NCI-H2029 (cell line): Measurements from ENCODE around the gene EPHB1.

Experiments
- DNase-seq: peaks from one replicate; lab custom pipeline; 2025; lab: John Stamatoyannopoulos, UW

The EPHB1 gene

GRCh38 chr3:134911586-134912548 lies 116.8 kb downstream of the EPHB1 start:
- DNase-seq, result no peak

- DNase-seq, result no peak
Measured at GRCh38 chr3:134916276-134916961, 121.4 kb downstream of the EPHB1 start.

GRCh38 chr3:134917631-134918030 lies 122.6 kb downstream of the EPHB1 start:
- DNase-seq, result no peak

- DNase-seq, result no peak
Measured at GRCh38 chr3:134918441-134918840, 123.4 kb downstream of the EPHB1 start.

- no peak for DNase-seq
Measured at GRCh38 chr3:134922101-134922500, 127.0 kb downstream of the EPHB1 start.

GRCh38 chr3:134922866-134923265 lies 127.8 kb downstream of the EPHB1 start:
- no peak for DNase-seq

- DNase-seq, result no peak
Measured at GRCh38 chr3:134923286-134923685, 128.2 kb downstream of the EPHB1 start.

GRCh38 chr3:134927599-134927998 lies 132.5 kb downstream of the EPHB1 start:
- no peak for DNase-seq

- no peak for DNase-seq
Measured at GRCh38 chr3:134928392-134928791, 133.3 kb downstream of the EPHB1 start.

- no peak for DNase-seq
Measured at GRCh38 chr3:134928819-134929218, 133.8 kb downstream of the EPHB1 start.

GRCh38 chr3:134929976-134930375 lies 134.9 kb downstream of the EPHB1 start:
- DNase-seq, result no peak

GRCh38 chr3:134931045-134931785 lies 136.2 kb downstream of the EPHB1 start:
- no peak for DNase-seq

- no peak for DNase-seq
Measured at GRCh38 chr3:134932035-134932434, 137.0 kb downstream of the EPHB1 start.

- no peak for DNase-seq
Measured at GRCh38 chr3:134933997-134934396, 138.9 kb downstream of the EPHB1 start.

- no peak for DNase-seq
Measured at GRCh38 chr3:134934933-134935332, 139.9 kb downstream of the EPHB1 start.

GRCh38 chr3:134937256-134938028 lies 142.4 kb downstream of the EPHB1 start:
- peak; percentile 68 for DNase-seq

- DNase-seq, result no peak
Measured at GRCh38 chr3:134938029-134938525, 143.0 kb downstream of the EPHB1 start.

- no peak for DNase-seq
Measured at GRCh38 chr3:134939978-134940377, 144.9 kb downstream of the EPHB1 start.

GRCh38 chr3:134941820-134942219 lies 146.8 kb downstream of the EPHB1 start:
- DNase-seq, result no peak

- no peak for DNase-seq
Measured at GRCh38 chr3:134944429-134944828, 149.4 kb downstream of the EPHB1 start.

- DNase-seq, result no peak
Measured at GRCh38 chr3:134949150-134949549, 154.1 kb downstream of the EPHB1 start.
